ENCODE data around the gene CROCC2. TPM values are rescaled to one million over a fixed set of nuclear protein-coding genes. Genes with fewer than 3 reads are reported as not detected.

The CROCC2 gene
- total RNA-seq, 1 donor, result not detected

- no peak for DNase-seq (ENCODE audit: low read depth)
- H3K4me3 ChIP-seq (ENCODE audit: low read depth, low read length), result no peak overlapping the region
- TF ChIP-seq CTCF (IDR thresholded peaks at IDR 0.05; ENCODE audit: insufficient read depth, low read depth, low read length), result no peak
Measured at GRCh38 chr2:240956171-240956934, 50.2 kb downstream of the CROCC2 start.

DNA sequence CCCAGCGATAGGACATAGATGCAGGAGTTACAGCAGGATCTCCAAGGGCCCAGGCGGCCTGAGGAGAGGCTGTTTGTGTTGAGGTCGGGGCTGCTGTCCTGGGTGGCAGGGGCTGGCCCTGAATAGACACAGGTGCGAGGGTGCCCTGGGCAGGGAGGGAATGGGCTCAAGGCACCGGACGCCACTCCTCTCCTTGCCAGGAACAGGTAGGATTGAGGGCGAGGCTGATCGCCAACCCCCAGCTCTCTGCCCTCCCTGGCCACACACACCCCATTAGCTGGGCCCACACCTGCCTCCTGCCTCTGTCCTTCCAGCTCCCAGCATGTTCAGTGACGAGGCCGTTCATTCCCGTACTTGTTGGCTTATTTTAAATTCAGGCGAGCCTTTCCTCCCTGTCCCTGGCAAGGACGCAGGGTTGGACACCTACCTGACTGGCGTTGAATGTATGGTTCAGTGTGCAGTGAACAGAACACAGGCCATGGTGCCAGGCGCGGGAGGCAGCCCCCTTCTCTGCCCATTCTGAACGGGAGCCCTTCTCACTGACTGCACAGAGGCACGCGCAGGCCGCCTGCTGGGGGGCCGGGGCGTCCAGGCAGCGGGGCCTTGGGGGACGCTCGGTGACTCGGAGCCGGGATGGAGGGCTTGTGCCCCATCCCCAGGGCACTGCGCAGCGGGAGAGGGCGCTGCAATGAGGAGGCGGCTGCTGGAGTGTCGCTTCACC, 51.0 kb downstream of the CROCC2 start:
- DNase-seq (ENCODE audit: low read depth), result no peak
- no peak for TF ChIP-seq CTCF (IDR thresholded peaks at IDR 0.05; ENCODE audit: insufficient read depth, low read depth, low read length)

DNA sequence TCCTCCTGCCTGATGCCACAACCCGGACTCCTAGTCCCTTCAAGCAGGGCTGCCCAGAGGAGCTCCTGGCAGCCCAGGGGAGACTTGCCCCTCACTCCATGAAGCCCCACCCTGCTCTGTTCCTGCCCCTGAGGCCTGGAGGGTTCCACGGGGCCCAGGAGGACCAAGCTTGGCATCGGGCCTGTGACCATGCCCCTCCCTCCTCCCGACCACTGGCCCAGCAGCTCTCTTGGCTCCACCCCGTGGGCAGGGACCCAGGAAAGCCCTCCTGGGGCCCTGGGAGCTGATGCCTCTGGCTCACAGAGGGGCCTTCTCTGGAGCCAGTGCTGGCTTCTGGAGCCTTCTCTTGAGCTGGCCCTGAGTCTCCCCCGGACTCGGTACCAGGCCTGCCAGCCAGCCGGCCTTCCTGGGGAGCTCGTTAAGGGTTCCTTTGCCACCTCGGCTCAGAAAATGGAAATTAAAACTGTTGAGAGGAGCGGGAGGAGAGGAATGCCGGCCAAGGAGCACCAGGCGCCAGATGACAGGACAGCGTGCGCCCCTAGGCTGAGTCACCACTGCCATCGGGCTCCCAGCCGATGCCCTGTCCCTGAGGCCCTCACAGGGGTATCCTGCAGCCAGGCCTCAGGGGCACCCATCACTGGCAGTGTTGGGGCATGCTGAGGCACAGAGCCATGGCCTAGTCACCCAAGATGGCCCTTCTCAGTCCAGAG, 51.7 kb downstream of the CROCC2 start:
- no peak for DNase-seq (ENCODE audit: low read depth)
- no peak overlapping the region for H3K4me3 ChIP-seq (ENCODE audit: low read depth, low read length)
- TF ChIP-seq CTCF (IDR thresholded peaks at IDR 0.05; ENCODE audit: insufficient read depth, low read depth, low read length), result no peak

More for the DNA sequence above, 51.0 kb downstream of the CROCC2 start:
- H3K4me3 ChIP-seq (ENCODE audit: low read depth, low read length), result no peak overlapping the region

DNA sequence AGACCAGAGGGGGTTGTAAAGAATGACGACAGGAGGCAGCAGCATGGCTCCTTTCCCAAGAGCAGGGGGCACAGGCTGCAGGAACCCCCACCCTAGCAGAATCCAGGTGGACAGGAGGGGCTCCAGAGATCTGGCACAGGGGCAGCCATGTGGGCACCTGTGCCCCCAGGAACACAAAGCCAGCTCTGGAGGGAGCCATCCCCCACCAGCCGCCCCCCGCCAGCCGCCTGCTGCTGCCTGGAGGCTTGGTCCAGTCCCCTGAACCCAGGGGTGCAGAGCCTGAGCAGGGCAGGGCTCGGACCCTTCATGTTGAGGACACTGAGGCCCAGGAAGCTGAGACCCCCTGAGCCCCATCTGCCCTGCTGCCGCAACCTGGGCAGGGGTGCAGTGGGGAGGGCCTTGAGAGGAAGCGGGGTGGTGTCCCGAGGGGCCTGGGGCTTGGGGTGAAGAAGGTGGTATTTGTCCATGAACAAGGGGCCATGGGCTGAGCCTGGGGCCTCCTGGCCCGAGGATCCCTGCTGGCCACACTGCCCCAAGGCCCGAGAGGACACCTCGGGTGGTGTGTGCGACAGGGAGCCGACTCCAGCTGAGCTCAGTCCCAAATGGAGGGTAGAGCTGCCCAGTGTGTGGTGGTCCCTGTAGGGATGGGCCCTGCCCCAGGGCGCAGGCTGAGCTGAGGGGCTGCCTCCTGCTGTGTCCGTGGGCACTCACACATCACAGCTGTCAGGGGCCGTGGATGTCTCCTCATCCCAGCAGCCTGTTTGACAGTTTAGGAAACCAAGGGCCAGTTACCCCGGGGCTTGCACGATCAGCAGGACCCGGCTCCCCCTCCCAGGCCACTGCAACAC, 52.5 kb downstream of the CROCC2 start:
- no peak for TF ChIP-seq CTCF (IDR thresholded peaks at IDR 0.05; ENCODE audit: insufficient read depth, low read depth, low read length)
- no peak overlapping the region for H3K4me3 ChIP-seq (ENCODE audit: low read depth, low read length)
- DNase-seq (ENCODE audit: low read depth), result no peak

DNA sequence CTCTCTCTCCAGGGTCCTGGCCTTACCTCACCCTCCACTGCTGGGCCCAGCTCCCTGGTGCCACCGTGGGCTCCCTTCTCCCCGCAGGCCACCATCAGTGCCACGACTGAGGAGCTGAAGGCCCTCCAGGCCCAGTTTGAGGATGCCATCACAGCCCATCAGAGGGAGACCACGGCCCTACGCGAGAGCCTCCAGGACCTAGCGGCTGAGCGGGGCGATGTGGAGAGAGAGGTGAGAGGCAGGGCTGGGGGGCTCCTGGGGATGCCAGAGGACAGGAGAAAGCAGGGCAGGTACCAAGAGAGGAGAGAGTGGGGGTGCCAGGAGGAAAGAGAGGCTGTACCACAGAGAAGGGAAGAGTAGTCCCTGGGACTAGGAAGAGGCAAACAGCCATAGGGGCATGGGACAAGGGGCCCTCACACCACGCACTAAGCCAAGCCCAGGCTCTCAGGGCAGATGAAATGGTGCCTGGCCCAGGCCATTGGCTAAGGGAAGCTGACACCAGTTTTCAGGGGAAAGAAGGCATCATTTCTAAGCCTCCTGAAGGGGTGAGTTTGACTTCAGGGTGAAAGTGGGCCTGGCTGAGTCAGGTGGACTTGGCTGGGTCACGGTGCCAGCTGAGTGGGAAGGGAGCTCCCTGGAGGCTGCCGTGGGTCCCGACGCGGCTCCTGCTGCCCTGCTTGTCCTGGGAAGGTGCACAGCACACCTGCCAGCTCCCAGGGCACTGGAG, 53.2 kb downstream of the CROCC2 start:
- no peak overlapping the region for H3K4me3 ChIP-seq (ENCODE audit: low read depth, low read length)
- TF ChIP-seq CTCF (IDR thresholded peaks at IDR 0.05; ENCODE audit: insufficient read depth, low read depth, low read length), result no peak
- DNase-seq (ENCODE audit: low read depth), result no peak

- H3K4me3 ChIP-seq (ENCODE audit: low read depth, low read length), result no peak overlapping the region
- DNase-seq (ENCODE audit: low read depth), result no peak
- no peak for TF ChIP-seq CTCF (IDR thresholded peaks at IDR 0.05; ENCODE audit: insufficient read depth, low read depth, low read length)
Measured at GRCh38 chr2:240959941-240960308, 53.8 kb downstream of the CROCC2 start.
